Upper lobe of right lung (tissue), 1 donor: ENCODE results near the gene MMP2. TPM values are rescaled to one million over a fixed set of nuclear protein-coding genes. Genes with fewer than 3 reads are reported as not detected.

Source experiments
- ATAC-seq: fragments of 200-7000 bp; cut with Tn5 transposase; one replicate; pipeline ENCODE4 v1.9.1; 2020; ENCODE audit warnings: mild to moderate bottlenecking, moderate library complexity
- DNase-seq: peaks from one replicate; pipeline ENCODE4 v3.0.0-alpha.2; 2020
- H3K27ac ChIP-seq: fragments of 200-600 bp; one replicate; pipeline ENCODE4 v1.8.0; 2022
- H3K27me3 ChIP-seq: fragments of 200-600 bp; one replicate; pipeline ENCODE4 v1.8.0; 2022; ENCODE audit warnings: mild to moderate bottlenecking
- H3K36me3 ChIP-seq: fragments of 200-600 bp; one replicate; pipeline ENCODE4 v1.8.0; 2022
- H3K4me1 ChIP-seq: fragments of 200-600 bp; one replicate; pipeline ENCODE4 v1.8.0; 2022
- H3K4me3 ChIP-seq: fragments of 200-600 bp; one replicate; pipeline ENCODE4 v1.8.0; 2022; ENCODE audit warnings: mild to moderate bottlenecking
- H3K9me3 ChIP-seq: fragments of 200-600 bp; one replicate; pipeline ENCODE4 v1.8.0; 2022
- CTCF ChIP-seq: fragments of 200-600 bp; IDR thresholded peaks from one replicate; pipeline ENCODE4 v1.8.0; 2022; ENCODE audit warnings: antibody characterized with exemption
- intact Hi-C: fragments of 100-400 bp; cut with DNase I; formaldehyde crosslinking; loops from one replicate; pipeline ENCODE4 v1.11.0; 2022
- total RNA-seq: library from RNA; stranded (reverse); fragmentation: NEBNext Ultra II Directional; extraction: Animal tissue kit (Norgen Biotek cat#: 25700); gene quantifications from one replicate; pipeline ENCODE4 v1.2.1, GENCODE V29; 2021
- donor health status: DM: no; HTN: yes; CAD: no; lungs with severe emphysema.

MMP2 gene
- total RNA-seq, 1 donor from 2014 or later: 353 TPM

- H3K27ac ChIP-seq: peak overlapping the region; percentile 81
- no peak for DNase-seq
- H3K27me3 ChIP-seq: no peaks in the 10 kb centered on the region
- H3K4me3 ChIP-seq: peak overlapping the region; percentile 66
- ATAC-seq: no peak
- peaks cover 6% of the 10 kb centered on the region for H3K9me3 ChIP-seq
- intact Hi-C loops: no loop called here
- no peak for TF ChIP-seq CTCF
- H3K4me1 ChIP-seq: no peaks in the 10 kb centered on the region
- peaks cover 9% of the 10 kb centered on the region for H3K36me3 ChIP-seq
Measured at GRCh38 chr16:55510185-55510805, 31.3 kb downstream of the MMP2 start.

GRCh38 chr16:55512941-55513340 is 33.9 kb downstream of the MMP2 start:
- Histone ChIP-seq H3K9me3 (peaks cover 6% of the 10 kb centered on the region), H3K27ac (no peak overlapping the region), H3K4me1 (no peaks in the 10 kb centered on the region), H3K27me3 (no peaks in the 10 kb centered on the region), H3K36me3 (no peaks in the 10 kb centered on the region), H3K4me3 (no peak overlapping the region)
- no peak for TF ChIP-seq CTCF
- ATAC-seq: no peak
- DNase-seq: no peak
- intact Hi-C loops: no loop called here

GRCh38 chr16:55513616-55514015 is 34.6 kb downstream of the MMP2 start:
- Histone ChIP-seq H3K4me3 (no peak overlapping the region), H3K9me3 (peaks cover 6% of the 10 kb centered on the region), H3K27ac (no peak overlapping the region), H3K27me3 (no peaks in the 10 kb centered on the region), H3K4me1 (no peaks in the 10 kb centered on the region), H3K36me3 (no peaks in the 10 kb centered on the region)
- TF ChIP-seq CTCF: no peak
- intact Hi-C loops: no loop called here
- ATAC-seq: no peak
- no peak for DNase-seq

GRCh38 chr16:55515111-55515510 is 36.1 kb downstream of the MMP2 start:
- Histone ChIP-seq H3K36me3 (no peaks in the 10 kb centered on the region), H3K27me3 (no peaks in the 10 kb centered on the region), H3K4me3 (no peak overlapping the region), H3K9me3 (peaks cover 6% of the 10 kb centered on the region), H3K27ac (no peak overlapping the region), H3K4me1 (no peaks in the 10 kb centered on the region)
- DNase-seq: no peak
- TF ChIP-seq CTCF: no peak
- intact Hi-C loops: no loop called here
- no peak for ATAC-seq

GRCh38 chr16:55521792-55522191 is 42.8 kb downstream of the MMP2 start:
- H3K4me1 ChIP-seq: no peaks in the 10 kb centered on the region
- intact Hi-C loops: no loop called here
- no peak overlapping the region for H3K27ac ChIP-seq
- ATAC-seq (no peak), DNase-seq (no peak)
- no peak for TF ChIP-seq CTCF
- no peaks in the 10 kb centered on the region for H3K9me3 ChIP-seq
- H3K4me3 ChIP-seq: no peak overlapping the region
- no peaks in the 10 kb centered on the region for H3K36me3 ChIP-seq
- H3K27me3 ChIP-seq: no peaks in the 10 kb centered on the region

GRCh38 chr16:55526441-55526840 is 47.4 kb downstream of the MMP2 start:
- DNase-seq (no peak), ATAC-seq (no peak)
- Histone ChIP-seq H3K4me1 (no peaks in the 10 kb centered on the region), H3K9me3 (no peaks in the 10 kb centered on the region), H3K4me3 (no peak overlapping the region), H3K27me3 (no peaks in the 10 kb centered on the region), H3K36me3 (no peaks in the 10 kb centered on the region), H3K27ac (no peak overlapping the region)
- TF ChIP-seq CTCF: no peak
- intact Hi-C loops: no loop called here
